UCSD-AML1 (cell line): Measurements from ENCODE around the gene VPS13D.

Experiments
- DNase-seq: peaks from one replicate; lab custom pipeline; 2025; ENCODE audit not compliant: unreplicated experiment; lab: John Stamatoyannopoulos, UW

The VPS13D gene

DNA sequence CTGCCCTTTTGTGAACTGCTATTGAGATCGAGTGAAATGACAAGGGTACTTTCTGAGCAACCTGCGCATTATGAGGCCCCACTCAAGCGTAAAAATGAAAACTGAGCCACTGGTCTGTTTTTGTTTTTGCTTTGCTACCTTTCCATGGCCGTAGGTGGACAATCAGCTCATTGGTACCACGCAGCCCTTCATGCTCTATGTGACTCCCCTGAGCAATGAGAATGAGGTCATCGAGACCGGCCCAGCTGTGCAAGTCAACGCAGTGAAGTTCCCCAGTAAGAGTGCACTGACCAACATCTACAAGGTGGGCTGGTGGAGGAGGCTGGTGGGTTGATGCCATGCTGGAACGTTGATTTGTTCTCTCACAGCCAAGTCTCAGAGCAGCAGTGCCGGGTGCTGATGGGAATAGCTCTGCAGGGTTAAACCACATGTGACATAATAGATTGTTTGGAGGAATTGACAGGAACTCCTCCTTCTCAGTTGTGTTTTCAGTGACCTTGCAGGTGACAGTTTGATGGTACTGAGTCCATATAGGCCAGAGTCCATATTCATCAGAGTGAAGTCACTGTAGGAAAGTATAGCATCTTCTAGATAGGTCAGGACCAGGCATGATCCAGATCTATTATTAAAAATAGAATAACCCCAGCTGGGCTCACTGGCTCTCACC is 170.3 kb downstream of the VPS13D start:
- no peak for DNase-seq

DNA sequence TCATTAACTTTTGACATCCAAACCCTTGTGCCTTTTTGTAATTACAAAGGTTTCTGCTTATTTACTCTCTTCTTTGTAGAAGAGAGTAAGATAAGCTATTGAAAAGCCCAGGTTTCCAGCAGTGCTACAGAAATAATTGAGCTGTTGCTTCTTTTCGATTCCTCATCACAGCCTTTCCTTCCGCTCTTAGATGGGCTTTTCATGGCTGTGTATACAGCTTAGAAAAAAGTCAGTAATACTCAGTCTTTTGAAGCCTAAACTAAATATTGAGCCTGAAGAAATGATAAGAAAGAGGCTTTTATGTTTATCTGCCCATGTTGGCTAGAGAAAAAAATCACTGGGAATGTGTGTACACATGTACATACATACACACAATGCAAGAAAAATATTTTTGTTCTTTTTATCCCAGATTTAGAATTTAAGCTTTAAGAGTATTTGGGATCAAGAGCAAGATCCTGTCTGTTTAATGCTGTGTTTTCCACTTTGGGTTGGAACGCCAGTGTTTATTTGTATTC is 172.4 kb downstream of the VPS13D start:
- DNase-seq, result no peak

DNA sequence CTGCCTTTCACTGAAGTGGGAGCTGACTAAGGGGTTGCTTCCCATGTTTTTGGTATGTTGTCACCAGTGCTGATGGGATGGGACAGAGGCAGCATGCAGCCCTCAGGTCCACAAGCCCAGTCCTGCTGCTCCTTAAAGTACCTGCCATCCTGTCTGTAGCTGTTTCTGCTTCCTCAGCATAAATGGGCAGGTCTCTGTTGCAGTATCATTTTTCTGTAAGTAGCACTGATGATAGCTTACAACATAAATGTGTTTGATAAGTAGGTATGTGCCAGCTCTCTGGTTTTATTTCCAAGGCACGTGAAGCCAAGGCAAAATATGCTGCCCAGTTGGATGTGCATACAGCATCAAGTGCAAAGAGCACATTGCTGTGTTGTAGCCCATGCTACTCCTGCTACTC is 173.0 kb downstream of the VPS13D start:
- DNase-seq, result no peak

DNA sequence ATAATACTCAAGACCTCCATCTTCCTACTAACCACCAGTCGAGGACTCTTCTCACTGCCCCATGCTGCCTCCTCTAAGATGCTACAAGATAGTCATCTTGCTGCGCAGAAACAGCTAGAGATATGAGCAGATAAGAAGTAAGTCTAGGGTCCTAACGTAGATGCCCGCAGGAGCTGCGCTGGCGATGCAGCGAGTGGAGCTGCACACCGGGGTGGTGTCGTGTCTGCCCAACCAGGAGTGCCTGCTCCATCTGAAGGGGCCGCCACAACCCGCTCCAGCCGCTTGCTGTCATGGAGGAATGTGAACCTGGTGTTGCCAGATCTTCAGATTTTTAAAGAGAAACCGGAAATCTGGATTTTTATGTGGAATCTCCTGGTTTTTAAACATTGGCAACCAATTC is 175.1 kb downstream of the VPS13D start:
- no peak for DNase-seq

DNA sequence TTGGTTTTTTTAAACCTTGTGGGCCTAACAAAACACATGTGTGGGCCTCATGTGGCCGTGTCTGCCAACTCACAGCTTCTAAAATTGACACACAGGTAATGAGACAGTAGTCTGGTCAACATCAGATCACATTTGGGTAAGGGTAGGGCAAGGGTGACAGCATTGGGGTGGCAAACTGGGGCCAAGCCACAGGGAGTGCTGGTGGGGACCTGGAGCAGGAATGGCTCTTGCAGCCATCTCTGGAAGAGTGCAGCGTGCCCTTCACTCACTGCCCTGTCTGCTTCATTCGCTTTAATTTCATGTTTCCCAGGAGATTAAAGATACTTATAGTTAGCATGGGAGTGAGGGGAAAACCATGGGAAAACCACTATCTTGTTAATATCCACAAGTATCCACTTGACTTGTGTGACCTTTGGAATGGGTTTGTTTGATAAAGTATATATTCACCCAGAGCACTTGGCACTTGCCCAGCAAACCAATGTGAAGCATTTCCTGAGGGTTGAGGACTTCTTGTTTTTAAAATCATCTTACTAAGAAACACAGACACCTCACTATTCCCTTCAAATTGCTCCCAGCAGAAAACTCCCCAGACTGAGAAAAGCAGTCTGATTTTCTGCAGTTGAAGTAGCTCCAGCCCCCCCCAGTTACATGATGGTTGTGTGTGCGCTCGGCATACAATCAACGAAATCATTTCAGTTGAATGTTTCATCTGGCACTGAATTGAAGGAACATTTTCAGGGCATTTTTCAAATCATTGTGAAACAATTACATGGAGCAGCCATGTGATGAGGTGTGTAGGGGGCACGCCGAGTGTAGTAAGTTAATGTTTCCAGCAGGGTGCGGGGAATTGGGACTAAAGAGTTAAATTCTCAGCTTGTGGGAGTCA is 175.7 kb downstream of the VPS13D start:
- DNase-seq, result no peak

DNA sequence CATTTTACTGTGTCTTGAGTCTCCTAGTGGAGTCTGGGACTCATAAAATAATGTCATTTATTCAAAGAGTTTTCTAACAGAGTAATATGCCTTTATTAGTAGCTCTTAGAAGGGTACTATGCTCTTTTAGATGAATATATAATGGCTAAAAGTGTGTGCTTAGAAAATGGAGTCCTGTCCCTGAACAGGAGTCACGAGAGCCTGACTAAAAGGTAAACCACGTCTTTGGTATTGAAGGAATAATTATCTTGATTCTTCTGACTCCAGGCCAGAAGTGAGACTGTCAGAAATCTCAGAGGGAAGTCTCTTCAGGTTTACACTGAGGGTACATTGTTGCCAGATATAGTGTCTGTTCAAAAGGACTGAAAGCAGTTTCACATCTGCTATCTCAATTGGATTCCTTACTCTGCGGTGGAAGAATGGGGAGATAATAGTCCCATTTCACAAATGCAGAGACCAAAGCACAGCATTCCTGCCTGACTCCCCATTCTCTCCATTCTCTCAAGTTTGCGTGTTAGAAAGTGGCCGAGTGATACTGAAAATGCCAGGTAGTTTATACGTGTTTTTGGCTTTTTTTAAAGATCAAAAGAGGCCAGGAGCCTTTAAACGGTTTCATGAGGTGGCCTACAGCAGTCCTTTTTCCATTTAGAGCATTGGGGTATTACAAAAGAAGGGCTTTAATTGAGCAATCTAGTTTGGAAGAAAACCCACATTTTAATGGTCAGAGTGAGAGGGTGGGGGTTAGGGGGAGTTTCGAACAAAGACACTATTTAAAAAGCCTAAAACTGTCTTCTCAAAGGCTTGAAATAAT is 176.6 kb downstream of the VPS13D start:
- DNase-seq, result no peak

DNA sequence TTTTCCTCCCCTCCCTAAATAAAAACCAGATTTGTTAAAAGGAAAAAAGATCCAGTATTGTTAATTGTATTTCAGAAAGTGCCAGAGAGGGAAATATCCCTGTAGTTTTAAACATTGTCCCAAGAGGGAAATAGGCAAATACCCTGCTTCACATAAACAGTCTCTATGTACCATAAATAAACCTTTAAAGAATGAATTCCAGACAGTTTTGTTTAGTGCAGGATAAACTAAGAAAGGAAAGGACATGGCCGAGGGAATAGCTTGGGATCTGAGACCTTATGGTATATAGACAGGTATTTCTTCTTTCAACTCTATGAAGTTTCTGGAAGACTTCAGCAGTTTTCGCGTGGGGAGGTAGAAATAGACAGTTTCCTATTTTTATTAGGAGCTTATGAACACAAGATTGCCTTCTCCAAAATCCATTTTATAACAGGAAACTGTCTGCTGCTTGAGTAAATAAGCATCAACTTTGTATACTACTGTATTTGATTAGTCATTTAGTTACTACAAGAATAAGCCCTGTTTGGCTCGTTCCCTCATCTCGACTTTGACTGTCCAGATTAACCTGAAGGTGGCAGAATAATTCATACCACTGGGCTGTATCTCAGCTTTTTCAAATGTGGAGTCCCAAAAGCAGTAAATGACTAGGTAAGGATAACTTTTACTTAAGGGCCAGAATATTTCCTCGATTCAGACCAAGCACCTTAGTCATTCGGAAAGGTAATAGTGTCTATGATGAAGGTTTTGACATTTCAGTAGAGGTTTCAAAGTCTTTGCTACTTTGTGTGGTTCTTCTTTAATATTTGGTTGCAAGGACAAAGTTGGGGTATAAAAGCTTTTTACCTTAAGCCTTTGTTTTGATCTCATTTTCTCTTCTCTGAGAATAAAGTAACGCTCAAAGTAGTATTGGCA is 177.5 kb downstream of the VPS13D start:
- DNase-seq, result no peak

DNA sequence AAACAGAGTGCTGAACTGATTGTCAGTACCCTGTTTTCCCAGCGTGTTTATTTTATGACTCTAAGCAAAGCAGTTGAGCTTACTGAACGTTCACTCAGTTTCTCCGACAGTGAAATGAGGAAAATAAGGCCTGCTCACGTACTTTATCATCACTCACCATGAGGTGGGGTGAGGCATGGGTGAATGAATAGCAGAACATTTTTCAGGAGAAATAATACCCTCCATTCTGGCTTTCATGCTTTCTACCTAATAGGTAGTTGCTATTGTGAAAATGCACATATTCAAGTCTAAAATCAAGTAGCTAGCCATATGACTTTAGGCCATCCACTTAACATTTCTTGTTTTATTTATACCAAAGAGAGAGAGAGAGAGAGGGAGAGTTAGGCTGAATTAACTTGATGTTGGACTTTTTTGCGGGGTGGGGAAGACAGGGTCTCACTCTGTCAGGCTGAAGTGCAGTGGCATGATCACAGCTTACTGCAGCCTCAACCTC is 178.2 kb downstream of the VPS13D start:
- DNase-seq, result no peak

DNA sequence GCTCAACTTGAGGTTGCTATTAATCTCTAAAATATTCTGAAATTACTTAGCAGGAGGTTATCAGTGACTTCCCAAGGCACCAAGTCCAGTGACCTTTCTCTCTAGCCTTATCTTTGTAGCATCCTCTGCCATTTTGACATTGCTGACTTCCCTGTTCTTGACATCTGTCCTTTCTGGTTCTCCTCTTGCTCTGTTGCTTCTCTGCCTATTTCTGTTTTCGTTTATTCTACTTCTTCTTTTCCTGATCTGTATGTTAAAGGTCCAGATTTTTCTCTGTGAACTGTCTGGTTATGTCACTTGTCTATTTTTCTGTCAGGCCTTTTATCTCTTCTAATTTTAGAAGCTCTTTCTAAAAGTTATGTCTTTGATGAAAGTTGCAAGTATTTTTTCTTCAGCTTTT is 178.8 kb downstream of the VPS13D start:
- no peak for DNase-seq

DNA sequence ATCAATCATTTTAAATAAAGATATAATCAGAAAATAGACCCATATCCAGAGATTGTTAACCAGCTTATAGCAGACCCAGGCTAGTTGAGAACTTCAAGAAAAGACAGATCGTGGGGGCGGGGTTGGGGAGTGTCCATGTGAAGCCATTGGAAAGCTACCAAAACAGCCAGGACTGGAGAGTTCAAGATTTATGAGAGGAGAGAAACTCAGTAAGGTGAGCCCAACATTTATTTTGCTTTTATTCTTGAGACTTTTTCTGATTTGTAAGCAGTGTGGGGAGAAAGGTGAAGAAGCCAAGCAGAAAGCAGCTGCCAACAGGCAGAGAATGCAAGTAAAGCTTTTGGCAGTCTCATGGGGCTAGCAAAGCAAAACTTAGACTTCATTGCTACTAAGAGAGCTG is 179.9 kb downstream of the VPS13D start:
- DNase-seq, result no peak

DNA sequence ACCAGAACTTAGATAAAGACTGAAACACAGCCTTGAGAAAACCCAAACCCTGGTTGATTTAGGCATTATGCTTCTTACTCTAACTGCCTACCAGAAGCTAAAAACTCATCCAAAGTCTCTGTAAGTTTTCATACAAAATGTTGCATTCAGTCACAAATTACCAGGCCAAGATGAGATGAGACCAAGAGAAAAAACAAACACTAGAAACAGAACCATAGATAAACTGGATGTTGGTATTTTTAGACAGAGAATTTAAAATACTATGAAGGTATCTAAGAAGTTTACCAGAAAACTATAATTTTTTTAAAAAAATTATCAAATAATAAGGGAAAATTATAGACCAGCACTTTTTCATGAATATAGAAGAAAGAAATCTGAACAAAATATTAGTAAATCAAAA is 180.5 kb downstream of the VPS13D start:
- no peak for DNase-seq

DNA sequence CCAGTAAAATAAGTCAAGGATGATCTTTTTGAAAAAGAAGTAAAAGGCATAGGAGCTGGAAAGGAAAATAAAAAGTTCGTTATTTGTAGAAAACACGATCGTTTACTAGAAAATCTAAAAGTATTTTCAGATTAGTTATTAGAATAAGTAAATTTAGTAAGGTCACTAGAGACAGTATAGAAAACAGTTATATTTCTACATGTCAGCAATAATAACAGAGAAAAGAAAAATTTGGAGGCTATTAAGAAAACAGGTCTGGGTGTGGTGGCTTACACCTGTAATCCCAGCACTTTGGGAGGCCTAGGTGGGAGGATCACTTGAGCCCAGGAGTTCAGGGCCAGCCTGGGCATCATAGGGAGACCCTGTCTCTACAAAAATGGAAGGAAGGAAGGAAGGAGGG is 181.3 kb downstream of the VPS13D start:
- no peak for DNase-seq

DNA sequence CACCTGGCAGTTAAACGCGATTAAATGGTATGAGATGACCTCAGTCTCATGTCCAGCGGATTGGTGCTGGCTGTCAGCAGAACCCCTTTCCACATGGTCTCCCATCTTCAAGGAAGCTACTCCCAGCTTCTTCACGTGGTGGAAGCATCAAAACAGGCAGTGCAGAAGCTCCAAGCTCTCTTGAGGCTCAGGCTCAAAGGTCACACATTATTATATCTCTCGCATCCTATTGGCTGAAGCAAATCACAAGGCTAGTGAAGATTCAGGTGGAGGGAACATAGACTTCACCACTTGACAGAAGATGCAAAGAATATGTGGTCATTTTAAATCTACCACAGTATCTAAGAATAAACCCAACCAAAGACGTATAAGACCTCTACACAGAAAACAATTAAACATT is 181.9 kb downstream of the VPS13D start:
- no peak for DNase-seq

DNA sequence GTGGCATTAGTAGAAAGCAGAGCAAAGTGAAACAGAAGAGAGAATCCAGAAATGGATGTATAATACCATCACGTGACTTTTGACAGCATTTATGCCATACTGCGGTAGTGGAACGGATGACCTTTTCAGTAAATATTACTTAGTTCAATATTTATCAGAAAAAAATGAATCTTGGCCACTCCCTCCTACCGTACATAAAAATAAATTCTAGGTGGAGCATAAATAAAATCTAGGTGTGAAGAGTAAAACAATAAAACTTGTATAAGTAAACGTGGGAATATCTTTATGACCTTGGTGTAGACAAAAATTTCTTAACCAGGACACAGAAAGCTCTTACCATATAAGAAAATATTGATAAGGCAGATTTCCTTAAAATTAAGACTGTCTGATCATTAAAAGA is 182.6 kb downstream of the VPS13D start:
- DNase-seq, result no peak

DNA sequence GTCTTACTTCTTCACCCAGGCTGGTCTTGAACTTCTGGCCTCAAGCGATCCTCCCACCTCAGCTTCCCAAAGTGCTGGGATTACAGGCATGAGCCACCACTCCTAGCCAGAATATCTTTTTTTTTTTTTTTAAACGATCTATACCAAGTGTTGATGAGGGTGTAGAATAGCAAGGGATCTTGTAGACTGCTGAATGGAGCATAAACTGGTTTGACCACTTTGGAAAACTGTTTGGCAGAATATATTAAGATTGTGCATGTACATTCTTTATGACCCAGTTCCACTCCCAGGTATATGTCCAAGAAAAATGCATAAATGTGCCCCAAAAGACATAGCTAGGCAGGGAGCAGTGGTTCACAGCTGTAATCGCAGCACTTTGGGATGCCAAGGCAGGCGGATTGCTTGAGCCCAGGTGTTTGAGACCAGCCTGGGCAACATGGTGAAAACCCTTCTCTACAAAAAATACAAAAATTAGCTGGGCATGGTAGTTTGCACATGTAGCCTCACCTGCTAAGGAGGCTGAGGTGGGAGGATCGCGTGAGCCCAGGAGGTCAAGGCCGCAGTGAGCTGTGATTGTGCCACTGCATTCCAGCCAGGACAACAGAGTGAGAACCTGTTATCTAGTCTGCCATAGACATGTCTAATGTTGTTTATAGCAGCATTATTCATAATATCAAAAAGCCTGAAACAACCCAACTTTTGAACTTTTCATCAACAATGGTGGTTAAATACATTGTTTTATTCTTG is 184.0 kb downstream of the VPS13D start:
- no peak for DNase-seq

DNA sequence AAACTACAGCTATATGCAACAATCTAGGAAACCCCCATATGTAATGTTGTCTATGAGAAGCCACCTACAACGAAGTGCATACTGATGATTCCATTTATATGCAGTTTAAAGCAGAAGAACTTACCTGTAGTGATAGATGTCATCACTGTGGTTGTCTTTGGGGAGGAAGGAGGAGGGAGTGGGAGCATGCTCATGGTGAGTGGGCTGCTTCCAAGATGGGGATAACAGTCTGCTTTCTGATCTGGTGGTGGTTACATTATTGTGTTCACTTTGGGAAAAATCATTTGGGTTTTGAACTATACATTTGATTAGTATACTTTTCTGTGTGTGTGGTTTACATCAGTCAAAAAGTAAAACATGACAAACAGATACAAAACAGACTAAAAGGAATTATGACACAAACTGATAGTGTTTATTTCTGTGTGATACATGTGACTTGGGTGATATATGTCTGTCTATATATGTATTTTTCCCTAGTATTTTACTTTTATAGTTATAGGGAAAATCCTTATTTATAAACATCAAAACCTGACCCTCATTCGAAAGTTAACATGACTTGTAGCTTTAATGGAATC is 184.7 kb downstream of the VPS13D start:
- no peak for DNase-seq

DNA sequence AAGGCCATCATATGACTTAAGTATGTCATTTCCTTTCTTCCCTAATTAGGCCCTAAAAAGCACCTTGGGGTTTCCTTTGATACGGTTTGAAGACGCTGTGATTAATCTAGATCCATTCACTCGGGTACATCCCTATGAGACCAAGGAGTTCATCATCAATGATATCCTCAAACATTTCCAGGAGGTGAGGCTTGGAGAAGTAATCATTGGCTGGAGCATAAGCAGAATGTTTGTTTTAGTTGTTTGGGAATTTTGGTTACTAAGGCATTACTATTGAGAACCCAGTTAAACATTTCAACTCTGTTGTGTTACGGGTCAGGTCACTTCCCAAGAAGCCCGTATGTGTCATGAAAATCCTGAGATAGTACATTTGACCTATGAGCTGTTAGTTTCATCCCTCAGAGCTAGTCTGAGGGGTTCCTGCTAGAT is 185.2 kb downstream of the VPS13D start:
- DNase-seq, result no peak

DNA sequence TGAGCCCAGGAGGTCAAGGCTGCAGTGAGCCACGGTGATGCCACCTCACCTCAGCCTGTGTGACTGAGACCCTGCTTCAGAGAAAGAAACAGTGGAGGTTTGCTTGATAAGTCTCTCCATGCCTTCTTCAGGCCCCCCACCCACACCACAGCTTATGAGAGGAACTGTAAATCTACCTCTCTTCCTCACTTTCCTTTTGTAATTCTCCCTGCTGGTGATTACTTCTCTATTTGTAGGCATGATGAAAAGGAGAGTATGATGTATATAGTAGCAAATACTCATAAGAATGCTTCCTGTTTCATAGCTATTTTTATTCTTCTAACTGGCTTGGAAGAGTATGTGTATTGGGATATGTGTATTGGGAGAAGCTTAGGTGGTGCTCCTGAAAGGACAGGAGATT is 186.3 kb downstream of the VPS13D start:
- DNase-seq, result no peak

DNA sequence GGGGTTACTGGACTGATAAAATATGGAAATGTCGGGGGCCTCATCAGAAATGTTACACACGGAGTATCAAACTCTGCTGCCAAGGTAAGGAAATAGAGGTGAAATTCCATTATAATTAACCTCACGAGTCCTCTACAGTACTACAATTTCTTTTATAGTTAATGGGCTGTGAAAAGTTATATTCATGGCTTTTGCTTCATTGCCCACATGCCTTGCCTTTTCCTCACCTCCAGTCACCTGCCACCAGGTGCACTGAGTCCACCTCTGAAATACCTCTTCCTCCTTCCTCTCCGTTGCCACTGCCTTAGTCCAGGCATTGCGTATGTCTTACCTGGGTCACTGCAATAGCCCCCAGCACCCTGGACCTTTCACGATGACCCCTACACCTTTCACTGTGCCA is 186.9 kb downstream of the VPS13D start:
- DNase-seq, result no peak
